ENCODE data around the gene MFN2. TPM values are rescaled to one million over a fixed set of nuclear protein-coding genes. Genes with fewer than 3 reads are reported as not detected.

The MFN2 gene
- total RNA-seq, 3 donors from 2014 or later (not counting 1 experiment from before 2014, with no cell fraction given): 54.7 to 65.9 (median 55.8) TPM

DNA sequence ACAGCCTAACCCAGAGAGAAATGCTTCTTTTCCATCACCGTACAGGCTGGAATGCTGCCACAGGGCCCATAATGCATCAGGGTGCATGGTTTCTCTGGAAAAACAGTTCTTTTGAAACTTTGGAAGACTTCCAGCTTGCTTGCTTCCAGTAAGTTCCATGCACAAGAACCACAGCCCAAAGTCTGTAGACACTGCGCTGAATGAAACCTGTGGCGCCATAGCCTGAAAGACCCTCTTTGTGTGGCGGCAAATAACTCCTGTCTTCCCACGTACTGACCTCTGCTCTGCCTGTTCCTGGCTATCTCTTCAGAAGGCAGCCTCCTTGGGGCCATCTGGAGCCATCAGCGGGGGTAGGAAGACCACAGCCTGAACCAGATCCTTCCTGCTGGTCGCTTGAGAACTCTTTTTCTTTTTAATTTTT, 54.1 kb downstream of the MFN2 start:
- WGBS (ENCODE audit: insufficient coverage): 75% methylated on average over 7 of the region's 7 CpGs
- H3K27me3 ChIP-seq (ENCODE audit: control insufficient read depth, insufficient read depth, low read length): no peaks in the 10 kb centered on the region

DNA sequence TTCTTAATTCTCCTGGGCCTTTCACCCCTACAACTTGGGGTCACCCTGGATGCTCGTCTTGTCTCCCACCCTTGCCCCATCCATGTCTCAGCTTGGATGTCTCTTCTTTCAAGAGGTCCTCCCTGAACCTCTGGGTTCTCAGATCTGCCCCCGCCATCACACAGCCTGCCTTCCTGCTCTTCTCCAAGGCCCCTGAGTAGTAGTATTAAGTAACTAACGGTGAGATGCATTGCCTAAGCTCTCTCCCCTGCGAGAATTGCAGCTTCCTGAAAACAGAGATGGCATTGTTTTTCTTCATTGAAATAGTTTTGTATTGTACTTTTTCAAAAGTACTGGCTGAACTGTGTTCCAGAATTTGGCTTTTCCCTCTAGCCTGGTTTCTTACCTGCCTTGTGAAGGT, 55.1 kb downstream of the MFN2 start:
- no peak for ATAC-seq
- Mint-ChIP-seq H3K4me1 (peaks cover 0 to 7% of the 10 kb centered on the region in 2 donors), H3K36me3 (no peaks in the 10 kb centered on the region), H3K9me3 (no peaks in the 10 kb centered on the region), H3K27ac (no peak overlapping the region), H3K4me3 (no peak overlapping the region), H3K27me3 (ENCODE audit: low read depth in 2 of 2) (peaks cover 0 to 6% of the 10 kb centered on the region in 2 donors)
- TF ChIP-seq, protein P1, sequence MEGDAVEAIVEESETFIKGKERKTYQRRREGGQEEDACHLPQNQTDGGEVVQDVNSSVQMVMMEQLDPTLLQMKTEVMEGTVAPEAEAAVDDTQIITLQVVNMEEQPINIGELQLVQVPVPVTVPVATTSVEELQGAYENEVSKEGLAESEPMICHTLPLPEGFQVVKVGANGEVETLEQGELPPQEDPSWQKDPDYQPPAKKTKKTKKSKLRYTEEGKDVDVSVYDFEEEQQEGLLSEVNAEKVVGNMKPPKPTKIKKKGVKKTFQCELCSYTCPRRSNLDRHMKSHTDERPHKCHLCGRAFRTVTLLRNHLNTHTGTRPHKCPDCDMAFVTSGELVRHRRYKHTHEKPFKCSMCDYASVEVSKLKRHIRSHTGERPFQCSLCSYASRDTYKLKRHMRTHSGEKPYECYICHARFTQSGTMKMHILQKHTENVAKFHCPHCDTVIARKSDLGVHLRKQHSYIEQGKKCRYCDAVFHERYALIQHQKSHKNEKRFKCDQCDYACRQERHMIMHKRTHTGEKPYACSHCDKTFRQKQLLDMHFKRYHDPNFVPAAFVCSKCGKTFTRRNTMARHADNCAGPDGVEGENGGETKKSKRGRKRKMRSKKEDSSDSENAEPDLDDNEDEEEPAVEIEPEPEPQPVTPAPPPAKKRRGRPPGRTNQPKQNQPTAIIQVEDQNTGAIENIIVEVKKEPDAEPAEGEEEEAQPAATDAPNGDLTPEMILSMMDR (IDR thresholded peaks at IDR 0.05): no peak
- H3K4me1 ChIP-seq (ENCODE audit: control insufficient read depth, insufficient read depth, low read length): peaks cover 10% of the 10 kb centered on the region
- H3K27ac ChIP-seq (ENCODE audit: low read length): no peak overlapping the region
- H3K27me3 ChIP-seq (ENCODE audit: control insufficient read depth, insufficient read depth, low read length): no peaks in the 10 kb centered on the region
- intact Hi-C loops (cut with micrococcal nuclease): no loop called here
- no peak for DNase-seq
- 88% methylated on average over 3 of the region's 4 CpGs for WGBS (ENCODE audit: insufficient coverage)
- H3K4me3 ChIP-seq (ENCODE audit: low read length): no peak overlapping the region
- no peaks in the 10 kb centered on the region for H3K9me3 ChIP-seq (ENCODE audit: control insufficient read depth, insufficient read depth, low read length)
- H3K36me3 ChIP-seq (ENCODE audit: control insufficient read depth, insufficient read depth, low read length): peaks cover 9% of the 10 kb centered on the region

More for the DNA sequence above, 54.1 kb downstream of the MFN2 start:
- Mint-ChIP-seq H3K4me3 (no peak overlapping the region), H3K27me3 (ENCODE audit: low read depth in 2 of 2) (peaks cover 0 to 6% of the 10 kb centered on the region in 2 donors), H3K36me3 (no peaks in the 10 kb centered on the region), H3K27ac (no peak overlapping the region), H3K9me3 (no peaks in the 10 kb centered on the region), H3K4me1 (peaks cover 0 to 7% of the 10 kb centered on the region in 2 donors)
- DNase-seq (no peak), ATAC-seq (no peak)
- Histone ChIP-seq H3K9me3 (ENCODE audit: control insufficient read depth, insufficient read depth, low read length) (no peaks in the 10 kb centered on the region), H3K4me1 (ENCODE audit: control insufficient read depth, insufficient read depth, low read length) (peaks cover 9% of the 10 kb centered on the region), H3K36me3 (ENCODE audit: control insufficient read depth, insufficient read depth, low read length) (peaks cover 17% of the 10 kb centered on the region), H3K4me3 (ENCODE audit: low read length) (no peak overlapping the region), H3K27ac (ENCODE audit: low read length) (no peak overlapping the region)
- intact Hi-C loops (cut with micrococcal nuclease): no loop called here
- TF ChIP-seq, protein P1 (IDR thresholded peaks at IDR 0.05): no peak

DNA sequence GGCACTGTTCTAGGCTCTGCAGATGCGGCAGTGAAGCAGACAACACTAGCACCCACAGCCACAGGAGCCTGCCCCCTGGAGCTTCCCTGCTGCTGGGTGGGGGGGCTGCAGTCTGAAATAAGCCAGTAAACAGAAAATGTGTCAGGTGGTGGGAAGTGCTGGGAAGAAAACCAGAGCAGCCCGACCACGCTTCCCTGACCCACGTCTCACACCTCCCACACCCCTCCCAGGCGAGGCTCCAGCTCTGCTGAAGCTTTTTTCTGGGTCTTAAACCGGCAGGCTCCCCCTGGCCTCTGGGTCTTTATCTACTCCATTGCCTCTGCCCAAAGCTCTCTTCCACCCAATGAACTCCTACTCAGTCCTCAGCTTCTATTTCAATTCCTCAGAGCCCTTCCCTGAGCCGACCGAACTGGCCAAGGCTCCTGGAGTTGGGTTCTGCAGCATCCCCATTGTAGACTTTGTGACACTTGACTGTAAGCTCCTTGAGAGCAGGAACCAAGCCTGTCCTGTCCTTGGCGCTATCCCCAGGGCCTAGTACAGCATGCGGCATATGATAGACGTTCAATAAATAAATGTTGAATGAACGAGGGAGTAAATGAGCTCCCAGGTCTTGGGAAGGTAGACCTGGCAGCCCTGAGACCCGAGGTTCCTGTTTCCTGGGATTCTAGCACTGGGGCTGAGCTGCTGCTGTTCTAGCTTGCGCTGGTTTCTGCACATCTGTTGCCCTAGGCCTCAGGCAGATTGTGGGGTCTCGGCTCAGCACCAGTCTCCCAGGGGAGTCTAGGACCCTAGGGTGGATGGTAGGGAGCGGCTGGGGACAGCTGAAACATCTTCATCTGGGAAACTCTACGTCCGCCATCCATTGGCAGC, 57.5 kb downstream of the MFN2 start:
- 84% methylated on average over 18 of the region's 18 CpGs for WGBS (ENCODE audit: insufficient coverage)
- intact Hi-C loops (cut with micrococcal nuclease): no loop called here

More for the DNA sequence above, 57.5 kb downstream of the MFN2 start:
- no peaks in the 10 kb centered on the region for H3K27me3 ChIP-seq (ENCODE audit: control insufficient read depth, insufficient read depth, low read length)
- peaks cover 10% of the 10 kb centered on the region for H3K4me1 ChIP-seq (ENCODE audit: control insufficient read depth, insufficient read depth, low read length)
- H3K36me3 ChIP-seq (ENCODE audit: control insufficient read depth, insufficient read depth, low read length): no peaks in the 10 kb centered on the region
- Mint-ChIP-seq H3K36me3 (no peaks in the 10 kb centered on the region), H3K4me1 (peaks cover 0 to 7% of the 10 kb centered on the region in 2 donors), H3K4me3 (no peak overlapping the region), H3K9me3 (no peaks in the 10 kb centered on the region), H3K27ac (no peak overlapping the region), H3K27me3 (ENCODE audit: low read depth in 2 of 2) (peaks cover 0 to 6% of the 10 kb centered on the region in 2 donors)
- H3K27ac ChIP-seq (ENCODE audit: low read length): no peak overlapping the region
- ATAC-seq (no peak), DNase-seq (no peak)
- H3K9me3 ChIP-seq (ENCODE audit: control insufficient read depth, insufficient read depth, low read length): no peaks in the 10 kb centered on the region
- H3K4me3 ChIP-seq (ENCODE audit: low read length): no peak overlapping the region
- TF ChIP-seq, protein P1 (IDR thresholded peaks at IDR 0.05): no peak

Measured in natural killer cell (primary cell).